ENCODE data around the gene PRRT1. TPM values are rescaled to one million over a fixed set of nuclear protein-coding genes. Genes with fewer than 3 reads are reported as not detected.

PRRT1 gene
- total and polyA plus RNA-seq, 4 donors: 0.08 to 0.24 (median 0.19) TPM; not detected in 1

GRCh38 chr6:32158052-32158451 is 6.3 kb upstream of the PRRT1 start:
- no peak for TF ChIP-seq YY1 (IDR thresholded peaks at IDR 0.05)
- TF ChIP-seq EGR1 (IDR thresholded peaks at IDR 0.05; ENCODE audit: low read depth in 2 of 2): no peak
- TF ChIP-seq GABPA (IDR thresholded peaks at IDR 0.05 in 1 of 2, conservative IDR thresholded peaks at IDR 0.05 in 1 of 2): no peak
- TF ChIP-seq TAF1 (conservative IDR thresholded peaks at IDR 0.05): no peak
- TF ChIP-seq RAD21 (IDR thresholded peaks at IDR 0.05): no peak
- TF ChIP-seq HNF4A (conservative IDR thresholded peaks at IDR 0.05): no peak
- no peak for TF ChIP-seq CTCF (IDR thresholded peaks at IDR 0.05; ENCODE audit: low read depth, low read length, missing input control)
- TF ChIP-seq ATF3 (IDR thresholded peaks at IDR 0.05): no peak
- no peak for DNase-seq (ENCODE audit: low spot score)
- Histone ChIP-seq H3K4me3 (ENCODE audit: low read depth in 1 of 3, low read length in 3 of 3) (no peak overlapping the region), H3K27ac (ENCODE audit: low read depth in 1 of 2, low read length in 2 of 2) (no peak overlapping the region), H3K9me3 (ENCODE audit: control insufficient read depth in 4 of 4, low read length in 3 of 4) (no peaks in the 10 kb centered on the region), H3K4me1 (ENCODE audit: control insufficient read depth in 4 of 4, insufficient read depth in 4 of 4, low read length in 3 of 4) (peaks cover 6 to 24% (median 13%) of the 10 kb centered on the region in 4 donors), H3K36me3 (ENCODE audit: control insufficient read depth in 4 of 4, insufficient read depth in 3 of 4, low read depth in 1 of 4, low read length in 3 of 4) (peaks cover 7 to 11% (median 10%) of the 10 kb centered on the region in 4 donors), H3K9ac (ENCODE audit: low read depth in 1 of 2, low read length in 2 of 2) (no peak overlapping the region), H3K27me3 (ENCODE audit: control insufficient read depth in 4 of 4, insufficient read depth in 4 of 4, low read length in 3 of 4) (no peaks in the 10 kb centered on the region)

- no peak for TF ChIP-seq YY1 (IDR thresholded peaks at IDR 0.05)
- TF ChIP-seq RXRA (IDR thresholded peaks at IDR 0.05): no peak
- no peak for TF ChIP-seq RAD21 (IDR thresholded peaks at IDR 0.05)
- TF ChIP-seq FOXA2 (IDR thresholded peaks at IDR 0.05): no peak
- TF ChIP-seq HNF4G (IDR thresholded peaks at IDR 0.05): no peak
- TF ChIP-seq ATF3 (IDR thresholded peaks at IDR 0.05): no peak
- TF ChIP-seq EGR1 (IDR thresholded peaks at IDR 0.05; ENCODE audit: low read depth in 2 of 2): no peak
- no peak for TF ChIP-seq HNF4A (conservative IDR thresholded peaks at IDR 0.05)
- no peak for TF ChIP-seq GABPA (IDR thresholded peaks at IDR 0.05 in 1 of 2, conservative IDR thresholded peaks at IDR 0.05 in 1 of 2)
- TF ChIP-seq TAF1 (conservative IDR thresholded peaks at IDR 0.05): no peak
- TF ChIP-seq JUND (IDR thresholded peaks at IDR 0.05): no peak
- no peak for TF ChIP-seq SP1 (IDR thresholded peaks at IDR 0.05)
- TF ChIP-seq FOXA1 (IDR thresholded peaks at IDR 0.05): no peak
- TF ChIP-seq ZBTB33 (IDR thresholded peaks at IDR 0.05): no peak
- no peak for TF ChIP-seq MAX (IDR thresholded peaks at IDR 0.05)
- TF ChIP-seq REST (IDR thresholded peaks at IDR 0.05): no peak
- no peak for TF ChIP-seq CTCF (IDR thresholded peaks at IDR 0.05; ENCODE audit: low read depth, low read length, missing input control)
- H3K36me3 ChIP-seq (ENCODE audit: control insufficient read depth in 4 of 4, insufficient read depth in 3 of 4, low read depth in 1 of 4, low read length in 3 of 4): peaks cover 3 to 11% (median 10%) of the 10 kb centered on the region in 4 donors
- DNase-seq (ENCODE audit: low spot score): no peak
- no peak overlapping the region for H3K9ac ChIP-seq (ENCODE audit: low read depth in 1 of 2, low read length in 2 of 2)
- H3K27ac ChIP-seq (ENCODE audit: low read depth in 1 of 2, low read length in 2 of 2): no peak overlapping the region
- WGBS: 94% methylated on average over 9 of the region's 9 CpGs
- H3K4me3 ChIP-seq (ENCODE audit: low read depth in 1 of 3, low read length in 3 of 3): no peak overlapping the region
- peaks cover 6 to 26% (median 13%) of the 10 kb centered on the region in 4 donors for H3K4me1 ChIP-seq (ENCODE audit: control insufficient read depth in 4 of 4, insufficient read depth in 4 of 4, low read length in 3 of 4)
- H3K27me3 ChIP-seq (ENCODE audit: control insufficient read depth in 4 of 4, insufficient read depth in 4 of 4, low read length in 3 of 4): no peaks in the 10 kb centered on the region
- H3K9me3 ChIP-seq (ENCODE audit: control insufficient read depth in 4 of 4, low read length in 3 of 4): no peaks in the 10 kb centered on the region
These were observed 5.2 kb upstream of the PRRT1 start for GRCh38 chr6:32156891-32157290.

Measured in liver (tissue), 9 donors.